GM18907 (cell line): ENCODE data around the gene SIX2.

Experiments used
- ATAC-seq: cut with Tn5 transposase; IDR thresholded peaks from one replicate; pipeline ENCODE4 v1.9.1; 2021; ENCODE audit warnings: mild to moderate bottlenecking, moderate library complexity; ENCODE audit not compliant: unreplicated experiment

SIX2 gene

GRCh38 chr2:45003579-45004551 is 5.4 kb downstream of the SIX2 start:
- ATAC-seq: no peak

GRCh38 chr2:45002686-45003085 is 6.6 kb downstream of the SIX2 start:
- no peak for ATAC-seq

GRCh38 chr2:45001869-45002385 is 7.3 kb downstream of the SIX2 start:
- no peak for ATAC-seq

GRCh38 chr2:45000921-45001868 is 8.1 kb downstream of the SIX2 start:
- no peak for ATAC-seq

GRCh38 chr2:45000341-45000901 is 8.8 kb downstream of the SIX2 start:
- no peak for ATAC-seq

GRCh38 chr2:44999540-44999939 is 9.7 kb downstream of the SIX2 start:
- no peak for ATAC-seq

- ATAC-seq: no peak
Measured at GRCh38 chr2:44997963-44998362, 11.3 kb downstream of the SIX2 start.

GRCh38 chr2:44996356-44996755 is 12.9 kb downstream of the SIX2 start:
- ATAC-seq: no peak

- no peak for ATAC-seq
Measured at GRCh38 chr2:44994377-44994776, 14.9 kb downstream of the SIX2 start.

GRCh38 chr2:44989176-44989575 is 20.1 kb downstream of the SIX2 start:
- no peak for ATAC-seq

GRCh38 chr2:44983836-44984604 is 25.2 kb downstream of the SIX2 start:
- ATAC-seq: no peak

- no peak for ATAC-seq
Measured at GRCh38 chr2:44981714-44982108, 27.5 kb downstream of the SIX2 start.

GRCh38 chr2:44980751-44981713 is 28.2 kb downstream of the SIX2 start:
- ATAC-seq: no peak

GRCh38 chr2:44979581-44979980 is 29.7 kb downstream of the SIX2 start:
- no peak for ATAC-seq

GRCh38 chr2:44975571-44976450 is 33.4 kb downstream of the SIX2 start:
- no peak for ATAC-seq

- ATAC-seq: no peak
Measured at GRCh38 chr2:44974064-44974715, 35.1 kb downstream of the SIX2 start.

GRCh38 chr2:44972771-44973535 is 36.3 kb downstream of the SIX2 start:
- no peak for ATAC-seq
